Activated naive CD8-positive, alpha-beta T cell treated with anti-CD3 and anti-CD28 coated beads for 36 hours (primary cell): ENCODE measurements around the gene FBLN2. TPM values are rescaled to one million over a fixed set of nuclear protein-coding genes. Genes with fewer than 3 reads are reported as not detected.

ENCODE experiments used
- DNase-seq: peaks from one replicate; pipeline ENCODE4 v3.0.0; 2021
- H3K27ac Mint-ChIP-seq: one replicate; pipeline ENCODE4 v1.8.0; 2022; ENCODE audit warnings: mild to moderate bottlenecking, moderate library complexity, mixed read lengths
- H3K27me3 Mint-ChIP-seq: one replicate; pipeline ENCODE4 v1.8.0; 2022; ENCODE audit warnings: mild to moderate bottlenecking, mixed read lengths
- H3K36me3 Mint-ChIP-seq: one replicate; pipeline ENCODE4 v1.8.0; 2021; ENCODE audit warnings: mild to moderate bottlenecking, mixed read lengths
- H3K4me1 Mint-ChIP-seq: one replicate; pipeline ENCODE4 v1.8.0; 2021; ENCODE audit warnings: mixed read lengths
- H3K4me3 Mint-ChIP-seq: one replicate; pipeline ENCODE4 v1.8.0; 2022; ENCODE audit warnings: mild to moderate bottlenecking, moderate library complexity, mixed read lengths
- H3K9me3 Mint-ChIP-seq: one replicate; pipeline ENCODE4 v1.8.0; 2022; ENCODE audit warnings: mixed read lengths
- total RNA-seq, 2 experiments: library from RNA; stranded (reverse); gene quantifications; one replicate each; pipeline ENCODE4 v1.2.3, GENCODE V29; 2021

The FBLN2 gene
- total RNA-seq, 2 experiments from 2014 or later, result 1.9 to 3.1 TPM

GRCh38 chr3:13644341-13645117, 95.6 kb downstream of the FBLN2 start:
- Mint-ChIP-seq H3K4me3 (no peak overlapping the region), H3K36me3 (no peaks in the 10 kb centered on the region), H3K27ac (no peak overlapping the region), H3K9me3 (no peaks in the 10 kb centered on the region), H3K27me3 (peaks cover 24% of the 10 kb centered on the region), H3K4me1 (peaks cover 11% of the 10 kb centered on the region)
- no peak for DNase-seq

GRCh38 chr3:13645801-13646637, 97.1 kb downstream of the FBLN2 start:
- Mint-ChIP-seq H3K27me3 (peaks cover 24% of the 10 kb centered on the region), H3K9me3 (no peaks in the 10 kb centered on the region), H3K4me3 (no peak overlapping the region), H3K4me1 (peaks cover 16% of the 10 kb centered on the region), H3K36me3 (no peaks in the 10 kb centered on the region), H3K27ac (no peak overlapping the region)
- no peak for DNase-seq

GRCh38 chr3:13647298-13648059, 98.6 kb downstream of the FBLN2 start:
- Mint-ChIP-seq H3K27me3 (peaks cover 24% of the 10 kb centered on the region), H3K36me3 (no peaks in the 10 kb centered on the region), H3K9me3 (no peaks in the 10 kb centered on the region), H3K4me1 (peaks cover 16% of the 10 kb centered on the region), H3K4me3 (no peak overlapping the region), H3K27ac (no peak overlapping the region)
- DNase-seq, result peak; percentile 33

- H3K36me3 Mint-ChIP-seq, result no peaks in the 10 kb centered on the region
- peak; percentile 79 for DNase-seq
- no peak overlapping the region for H3K27ac Mint-ChIP-seq
- H3K4me1 Mint-ChIP-seq, result peaks cover 20% of the 10 kb centered on the region
- H3K4me3 Mint-ChIP-seq, result no peak overlapping the region
- H3K9me3 Mint-ChIP-seq, result no peaks in the 10 kb centered on the region
- H3K27me3 Mint-ChIP-seq, result peaks cover 24% of the 10 kb centered on the region
These were observed 99.4 kb downstream of the FBLN2 start for GRCh38 chr3:13648060-13649001.

GRCh38 chr3:13650210-13651056, 101.5 kb downstream of the FBLN2 start:
- peak; percentile 84 for DNase-seq
- Mint-ChIP-seq H3K36me3 (no peaks in the 10 kb centered on the region), H3K4me1 (peaks cover 31% of the 10 kb centered on the region), H3K27me3 (peaks cover 20% of the 10 kb centered on the region), H3K9me3 (no peaks in the 10 kb centered on the region), H3K4me3 (no peak overlapping the region), H3K27ac (no peak overlapping the region)

GRCh38 chr3:13651057-13651400, 102.1 kb downstream of the FBLN2 start:
- peaks cover 31% of the 10 kb centered on the region for H3K4me1 Mint-ChIP-seq
- H3K36me3 Mint-ChIP-seq, result no peaks in the 10 kb centered on the region
- no peak for DNase-seq
- peaks cover 19% of the 10 kb centered on the region for H3K27me3 Mint-ChIP-seq
- no peak overlapping the region for H3K4me3 Mint-ChIP-seq
- H3K27ac Mint-ChIP-seq, result no peak overlapping the region
- H3K9me3 Mint-ChIP-seq, result no peaks in the 10 kb centered on the region

- H3K4me1 Mint-ChIP-seq, result peaks cover 31% of the 10 kb centered on the region
- H3K36me3 Mint-ChIP-seq, result no peaks in the 10 kb centered on the region
- no peaks in the 10 kb centered on the region for H3K9me3 Mint-ChIP-seq
- H3K27me3 Mint-ChIP-seq, result peaks cover 20% of the 10 kb centered on the region
- no peak overlapping the region for H3K4me3 Mint-ChIP-seq
- no peak overlapping the region for H3K27ac Mint-ChIP-seq
- no peak for DNase-seq
These were observed 103.0 kb downstream of the FBLN2 start for GRCh38 chr3:13651775-13652428.

- DNase-seq, result no peak
- H3K27me3 Mint-ChIP-seq, result peaks cover 20% of the 10 kb centered on the region
- H3K4me3 Mint-ChIP-seq, result no peak overlapping the region
- H3K9me3 Mint-ChIP-seq, result no peaks in the 10 kb centered on the region
- H3K36me3 Mint-ChIP-seq, result no peaks in the 10 kb centered on the region
- peaks cover 28% of the 10 kb centered on the region for H3K4me1 Mint-ChIP-seq
- H3K27ac Mint-ChIP-seq, result no peak overlapping the region
These were observed 103.8 kb downstream of the FBLN2 start for GRCh38 chr3:13652728-13653127.

GRCh38 chr3:13653631-13654279, 104.8 kb downstream of the FBLN2 start:
- H3K27me3 Mint-ChIP-seq, result peaks cover 17% of the 10 kb centered on the region
- peak; percentile 31 for DNase-seq
- no peak overlapping the region for H3K4me3 Mint-ChIP-seq
- no peak overlapping the region for H3K27ac Mint-ChIP-seq
- H3K36me3 Mint-ChIP-seq, result no peaks in the 10 kb centered on the region
- no peaks in the 10 kb centered on the region for H3K9me3 Mint-ChIP-seq
- H3K4me1 Mint-ChIP-seq, result peaks cover 23% of the 10 kb centered on the region

- no peak overlapping the region for H3K4me3 Mint-ChIP-seq
- H3K9me3 Mint-ChIP-seq, result no peaks in the 10 kb centered on the region
- H3K27me3 Mint-ChIP-seq, result peaks cover 17% of the 10 kb centered on the region
- DNase-seq, result peak; percentile 46
- peaks cover 23% of the 10 kb centered on the region for H3K4me1 Mint-ChIP-seq
- no peak overlapping the region for H3K27ac Mint-ChIP-seq
- H3K36me3 Mint-ChIP-seq, result no peaks in the 10 kb centered on the region
These were observed 105.6 kb downstream of the FBLN2 start for GRCh38 chr3:13654330-13655060.

- DNase-seq, result peak; percentile 57
- H3K36me3 Mint-ChIP-seq, result no peaks in the 10 kb centered on the region
- no peak overlapping the region for H3K4me3 Mint-ChIP-seq
- no peaks in the 10 kb centered on the region for H3K9me3 Mint-ChIP-seq
- no peak overlapping the region for H3K27ac Mint-ChIP-seq
- peaks cover 17% of the 10 kb centered on the region for H3K27me3 Mint-ChIP-seq
- peaks cover 20% of the 10 kb centered on the region for H3K4me1 Mint-ChIP-seq
These were observed 106.4 kb downstream of the FBLN2 start for GRCh38 chr3:13655061-13655913.
